ENCODE data around the gene PCGF2.

The PCGF2 gene

DNA sequence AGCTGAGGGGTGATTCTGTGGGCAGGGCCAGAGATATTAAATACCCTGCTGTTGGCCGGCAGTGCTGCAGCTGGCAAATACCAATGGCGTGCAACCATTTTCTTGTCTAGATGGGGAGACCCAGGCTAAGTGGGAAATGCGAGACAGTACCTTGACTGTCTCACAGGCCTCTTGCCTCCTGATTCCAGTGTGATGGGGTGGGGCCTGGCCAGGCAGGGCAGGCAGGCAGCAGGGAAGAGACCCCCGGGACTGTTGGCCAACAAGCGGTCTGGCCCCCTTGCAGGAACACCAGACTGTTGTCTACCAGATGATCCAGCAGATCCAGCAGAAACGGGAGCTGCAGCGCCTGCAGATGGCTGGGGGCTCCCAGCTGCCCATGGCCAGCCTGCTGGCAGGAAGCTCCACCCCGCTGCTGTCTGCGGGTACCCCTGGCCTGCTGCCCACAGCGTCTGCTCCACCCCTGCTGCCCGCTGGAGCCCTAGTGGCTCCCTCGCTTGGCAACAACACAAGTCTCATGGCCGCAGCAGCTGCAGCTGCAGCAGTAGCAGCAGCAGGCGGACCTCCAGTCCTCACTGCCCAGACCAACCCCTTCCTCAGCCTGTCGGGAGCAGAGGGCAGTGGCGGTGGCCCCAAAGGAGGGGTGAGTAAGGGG, 23.7 kb downstream of the PCGF2 start:
- Histone ChIP-seq H3K36me3 (peaks cover 67% of the 10 kb centered on the region), H3K4me1 (peaks cover 96% of the 10 kb centered on the region), H3K27ac (peak overlapping the region; percentile 51), H3K27me3 (no peaks in the 10 kb centered on the region), H3K9ac (0 out of 2 replicates have a peak overlapping the region, but pooled peaks have one; percentile 1), H3K9me3 (no peaks in the 10 kb centered on the region), H3K4me2 (peak overlapping the region; percentile 94), H3K4me3 (no peak overlapping the region), H4K20me1 (peaks cover 13% of the 10 kb centered on the region; the same call in 1 of the 2 replicates)
- TF ChIP-seq Cebpa-rat (IDR thresholded peaks at IDR 0.05), result no peak

DNA sequence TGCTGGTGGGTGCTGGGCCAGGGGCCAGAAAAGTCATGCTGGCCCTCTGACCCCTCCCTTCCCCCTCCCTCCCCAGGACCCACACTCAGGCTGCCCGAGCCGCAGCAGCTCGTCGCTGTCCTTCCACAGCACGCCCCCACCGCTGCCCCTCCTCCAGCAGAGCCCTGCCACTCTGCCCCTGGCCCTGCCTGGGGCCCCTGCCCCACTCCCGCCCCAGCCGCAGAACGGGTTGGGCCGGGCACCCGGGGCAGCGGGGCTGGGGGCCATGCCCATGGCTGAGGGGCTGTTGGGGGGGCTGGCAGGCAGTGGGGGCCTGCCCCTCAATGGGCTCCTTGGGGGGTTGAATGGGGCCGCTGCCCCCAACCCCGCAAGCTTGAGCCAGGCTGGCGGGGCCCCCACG, 26.3 kb downstream of the PCGF2 start:
- Histone ChIP-seq H3K4me3 (no peak overlapping the region), H3K36me3 (peaks cover 88% of the 10 kb centered on the region), H3K4me2 (peak overlapping the region; percentile 66), H4K20me1 (peaks cover 13% of the 10 kb centered on the region; the same call in 1 of the 2 replicates), H3K27ac (peak overlapping the region; percentile 65), H3K9me3 (no peaks in the 10 kb centered on the region), H3K4me1 (peaks cover 86% of the 10 kb centered on the region), H3K9ac (peak overlapping the region; percentile 60), H3K27me3 (no peaks in the 10 kb centered on the region)
- no peak for TF ChIP-seq Cebpa-rat (IDR thresholded peaks at IDR 0.05)

GRCh38 chr17:38720941-38721340, 27.2 kb downstream of the PCGF2 start:
- Histone ChIP-seq H3K9ac (0 out of 2 replicates have a peak overlapping the region, but pooled peaks have one; percentile 38), H3K27me3 (no peaks in the 10 kb centered on the region), H3K27ac (no peak overlapping the region), H3K4me2 (peak overlapping the region; percentile 66; the same call in 1 of the 2 replicates), H3K9me3 (no peaks in the 10 kb centered on the region), H3K36me3 (peaks cover 97% of the 10 kb centered on the region), H3K4me1 (peaks cover 85% of the 10 kb centered on the region), H4K20me1 (peaks cover 13% of the 10 kb centered on the region; the same call in 1 of the 2 replicates), H3K4me3 (no peak overlapping the region)
- no peak for TF ChIP-seq Cebpa-rat (IDR thresholded peaks at IDR 0.05)

- Histone ChIP-seq H3K27me3 (no peaks in the 10 kb centered on the region), H3K4me3 (no peak overlapping the region), H3K36me3 (peaks cover 97% of the 10 kb centered on the region), H3K27ac (no peak overlapping the region), H3K4me1 (peaks cover 83% of the 10 kb centered on the region), H3K9ac (no peak overlapping the region), H4K20me1 (peaks cover 13% of the 10 kb centered on the region; the same call in 1 of the 2 replicates), H3K4me2 (peak overlapping the region; percentile 66; the same call in 1 of the 2 replicates), H3K9me3 (no peaks in the 10 kb centered on the region)
- no peak for TF ChIP-seq Cebpa-rat (IDR thresholded peaks at IDR 0.05)
Observed at GRCh38 chr17:38719943-38720641, 28.0 kb downstream of the PCGF2 start.

DNA sequence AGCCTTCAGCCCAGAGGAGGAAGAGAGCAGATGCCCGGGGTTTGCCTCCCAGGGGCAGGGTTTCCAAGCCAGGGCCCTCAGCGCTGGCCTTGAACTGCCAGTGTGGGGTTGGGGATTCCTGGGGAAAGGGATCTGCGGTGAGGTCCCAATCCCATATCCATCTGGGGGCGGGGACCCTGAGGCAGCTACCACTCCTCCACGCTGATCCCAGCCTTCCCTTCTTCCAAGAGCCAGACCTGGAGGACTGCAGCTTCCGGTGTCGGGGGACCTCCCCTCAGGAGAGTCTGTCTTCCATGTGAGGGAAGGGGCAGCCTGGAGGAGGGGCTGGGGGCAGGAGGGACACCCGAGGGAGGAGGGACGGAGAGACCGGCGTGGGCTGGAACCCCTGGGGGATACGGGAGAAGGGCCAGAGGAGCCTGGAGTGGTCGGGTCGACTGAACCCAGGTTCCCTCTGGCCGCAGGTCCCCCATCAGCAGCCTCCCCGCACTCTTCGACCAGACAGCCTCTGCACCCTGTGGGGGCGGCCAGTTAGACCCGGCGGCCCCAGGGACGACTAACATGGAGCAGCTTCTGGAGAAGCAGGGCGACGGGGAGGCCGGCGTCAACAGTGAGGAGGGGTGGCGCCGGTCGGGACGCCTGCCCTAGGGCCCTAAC, 28.7 kb downstream of the PCGF2 start:
- no peaks in the 10 kb centered on the region for H3K9me3 ChIP-seq
- no peak overlapping the region for H3K4me3 ChIP-seq
- H4K20me1 ChIP-seq, result peaks cover 13% of the 10 kb centered on the region; the same call in 1 of the 2 replicates
- TF ChIP-seq Cebpa-rat (IDR thresholded peaks at IDR 0.05), result no peak
- no peak overlapping the region for H3K27ac ChIP-seq
- peaks cover 83% of the 10 kb centered on the region for H3K4me1 ChIP-seq
- H3K27me3 ChIP-seq, result no peaks in the 10 kb centered on the region
- H3K9ac ChIP-seq, result peak overlapping the region; percentile 22; the same call in 1 of the 2 replicates
- peaks cover 97% of the 10 kb centered on the region for H3K36me3 ChIP-seq
- H3K4me2 ChIP-seq, result no peak overlapping the region

GRCh38 chr17:38717139-38717745, 30.9 kb downstream of the PCGF2 start:
- H3K27ac ChIP-seq, result peak overlapping the region; percentile 51; the same call in 1 of the 2 replicates
- H3K9me3 ChIP-seq, result no peaks in the 10 kb centered on the region
- TF ChIP-seq Cebpa-rat (IDR thresholded peaks at IDR 0.05), result no peak
- no peak overlapping the region for H3K4me3 ChIP-seq
- H3K9ac ChIP-seq, result no peak overlapping the region
- peaks cover 13% of the 10 kb centered on the region; the same call in 1 of the 2 replicates for H4K20me1 ChIP-seq
- H3K4me2 ChIP-seq, result no peak overlapping the region
- peaks cover 99% of the 10 kb centered on the region for H3K36me3 ChIP-seq
- no peaks in the 10 kb centered on the region for H3K27me3 ChIP-seq
- H3K4me1 ChIP-seq, result peaks cover 85% of the 10 kb centered on the region

DNA sequence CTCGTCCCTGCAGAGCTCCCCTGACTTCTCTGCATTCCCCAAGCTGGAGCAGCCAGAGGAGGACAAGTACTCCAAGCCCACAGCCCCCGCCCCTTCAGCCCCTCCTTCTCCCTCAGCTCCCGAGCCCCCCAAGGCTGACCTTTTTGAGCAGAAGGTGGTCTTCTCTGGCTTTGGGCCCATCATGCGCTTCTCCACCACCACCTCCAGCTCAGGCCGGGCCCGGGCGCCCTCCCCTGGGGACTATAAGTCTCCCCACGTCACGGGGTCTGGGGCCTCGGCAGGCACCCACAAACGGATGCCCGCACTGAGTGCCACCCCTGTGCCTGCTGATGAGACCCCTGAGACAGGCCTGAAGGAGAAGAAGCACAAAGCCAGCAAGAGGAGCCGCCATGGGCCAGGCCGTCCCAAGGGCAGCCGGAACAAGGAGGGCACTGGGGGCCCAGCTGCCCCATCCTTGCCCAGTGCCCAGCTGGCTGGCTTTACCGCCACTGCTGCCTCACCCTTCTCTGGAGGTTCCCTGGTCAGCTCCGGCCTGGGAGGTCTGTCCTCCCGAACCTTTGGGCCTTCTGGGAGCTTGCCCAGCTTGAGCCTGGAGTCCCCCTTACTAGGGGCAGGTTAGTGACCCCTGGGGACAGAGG, 31.6 kb downstream of the PCGF2 start:
- Histone ChIP-seq H3K4me3 (no peak overlapping the region), H3K27ac (peak overlapping the region; percentile 51; the same call in 1 of the 2 replicates), H3K9ac (no peak overlapping the region), H3K36me3 (peaks cover 92% of the 10 kb centered on the region), H3K27me3 (no peaks in the 10 kb centered on the region), H3K9me3 (no peaks in the 10 kb centered on the region), H3K4me1 (peaks cover 85% of the 10 kb centered on the region), H3K4me2 (no peak overlapping the region), H4K20me1 (peaks cover 12% of the 10 kb centered on the region; the same call in 1 of the 2 replicates)
- no peak for TF ChIP-seq Cebpa-rat (IDR thresholded peaks at IDR 0.05)

DNA sequence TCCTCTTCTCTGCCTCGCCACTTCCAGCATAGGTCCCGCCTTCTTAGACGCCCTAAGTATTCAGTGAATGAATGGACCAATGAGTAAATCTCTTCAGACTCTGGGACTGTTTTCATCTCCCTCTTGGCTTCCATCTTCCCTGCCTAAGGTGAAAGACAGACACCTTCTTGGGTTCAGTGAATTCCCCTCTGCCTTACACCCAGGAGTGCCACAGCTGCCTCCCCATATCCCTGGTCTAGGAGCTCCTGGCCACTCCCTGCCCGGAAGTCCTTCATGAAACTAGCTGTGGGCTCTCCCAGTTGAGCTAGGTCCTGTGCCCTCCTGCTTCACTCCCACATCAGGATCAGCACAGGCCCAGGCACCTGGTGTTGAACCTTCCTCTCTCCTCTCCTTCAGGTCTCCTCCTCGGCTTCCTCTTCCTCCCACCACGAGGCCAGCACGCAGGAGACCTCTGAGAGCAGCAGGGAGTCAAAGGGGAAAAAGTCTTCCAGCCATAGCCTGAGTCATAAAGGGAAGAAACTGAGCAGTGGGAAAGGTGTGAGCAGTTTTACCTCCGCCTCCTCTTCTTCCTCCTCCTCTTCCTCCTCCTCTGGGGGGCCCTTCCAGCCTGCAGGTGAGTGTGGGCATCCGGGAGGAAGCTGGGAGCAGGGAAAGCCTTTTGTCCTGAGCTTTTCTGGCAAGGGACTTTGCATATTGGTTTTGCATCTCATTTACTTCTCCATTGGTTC, 32.8 kb downstream of the PCGF2 start:
- peak overlapping the region; percentile 14; the same call in 1 of the 2 replicates for H3K4me2 ChIP-seq
- peak overlapping the region; percentile 62 for H3K27ac ChIP-seq
- no peak overlapping the region for H3K4me3 ChIP-seq
- H4K20me1 ChIP-seq, result peaks cover 12% of the 10 kb centered on the region
- peak overlapping the region; percentile 16; the same call in 1 of the 2 replicates for H3K9ac ChIP-seq
- H3K4me1 ChIP-seq, result peaks cover 85% of the 10 kb centered on the region
- H3K9me3 ChIP-seq, result no peaks in the 10 kb centered on the region
- TF ChIP-seq Cebpa-rat (IDR thresholded peaks at IDR 0.05), result no peak
- H3K27me3 ChIP-seq, result no peaks in the 10 kb centered on the region
- peaks cover 82% of the 10 kb centered on the region for H3K36me3 ChIP-seq

Data from BLaER1 (cell line).